D721Med (cell line): ENCODE results near the gene CCL26.
"Not testable (repeated sequence)": the region's sequence is repeated elsewhere in the genome, so short reads cannot be mapped to it uniquely, and the experiment has no call there.

Experiments
- DNase-seq: peaks from one replicate; pipeline ENCODE4 v3.0.0; 2011; ENCODE audit warnings: low spot score; ENCODE audit not compliant: insufficient read length
- FAIRE-seq: peaks from 2 replicates; lab custom pipeline; 2011; peaks lifted over from hg19 to GRCh38; lab: Jason Lieb, UNC
- CTCF ChIP-seq: IDR thresholded peaks from 2 replicates; pipeline ENCODE4 v1.5.1; 2012; ENCODE audit warnings: mild to moderate bottlenecking, control low read depth; ENCODE audit not compliant: insufficient read depth; ENCODE audit errors: missing control alignments

CCL26 gene

GRCh38 chr7:75723444-75723843 is 48.6 kb downstream of the CCL26 start:
- FAIRE-seq (no peak), DNase-seq (no peak)
- no peak for TF ChIP-seq CTCF

GRCh38 chr7:75722373-75722772 is 49.6 kb downstream of the CCL26 start:
- no peak for FAIRE-seq
- DNase-seq, result no peak
- no peak for TF ChIP-seq CTCF

- FAIRE-seq, DNase-seq: not testable (repeated sequence)
Measured at GRCh38 chr7:75721922-75722321, 50.1 kb downstream of the CCL26 start.

GRCh38 chr7:75721426-75721825 is 50.6 kb downstream of the CCL26 start:
- no peak for DNase-seq
- FAIRE-seq, result no peak

GRCh38 chr7:75719626-75720025 is 52.4 kb downstream of the CCL26 start:
- FAIRE-seq, result no peak
- no peak for DNase-seq
- TF ChIP-seq CTCF, result no peak

More at GRCh38 chr7:75721426-75721825, 50.6 kb downstream of the CCL26 start:
- TF ChIP-seq CTCF, result no peak
